ACHN (cell line): Measurements from ENCODE around the gene CEACAM6.
A peak's percentile ranks its signal among the peaks of the same experiment; 100 is the strongest.

Source experiments
- DNase-seq: peaks from one replicate; pipeline ENCODE4 v3.0.0-alpha.2; 2015
- in situ Hi-C: cut with HindIII; loops from 2 replicates; pipeline ENCODE4 v1.10.0; 2017; ENCODE audit warnings: low sequenced_read_pairs, low pct_ligation_motif_present, low pct_unique_long_range_greater_than_20kb

CEACAM6 gene

DNA sequence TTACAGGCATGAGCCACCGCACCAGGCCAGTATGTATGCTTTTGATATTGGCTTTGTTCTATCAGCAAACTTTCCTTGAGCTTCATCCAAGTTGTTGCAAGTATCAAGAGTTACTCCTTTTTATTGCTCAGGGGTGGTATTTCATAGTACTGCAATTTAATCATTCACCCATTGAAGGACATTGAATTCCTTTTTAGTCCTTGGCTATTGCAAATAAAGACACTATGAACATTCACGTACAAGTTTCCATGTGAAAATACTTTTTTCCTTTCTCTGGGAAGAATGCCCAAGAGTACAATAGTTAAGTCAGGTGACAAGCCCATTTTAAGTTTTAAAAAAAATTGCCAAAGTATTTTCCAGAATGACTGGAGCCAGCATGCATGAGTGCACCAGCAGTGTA, 61.4 kb downstream of the CEACAM6 start:
- no peak for DNase-seq
- in situ Hi-C loops: no loop called here

DNA sequence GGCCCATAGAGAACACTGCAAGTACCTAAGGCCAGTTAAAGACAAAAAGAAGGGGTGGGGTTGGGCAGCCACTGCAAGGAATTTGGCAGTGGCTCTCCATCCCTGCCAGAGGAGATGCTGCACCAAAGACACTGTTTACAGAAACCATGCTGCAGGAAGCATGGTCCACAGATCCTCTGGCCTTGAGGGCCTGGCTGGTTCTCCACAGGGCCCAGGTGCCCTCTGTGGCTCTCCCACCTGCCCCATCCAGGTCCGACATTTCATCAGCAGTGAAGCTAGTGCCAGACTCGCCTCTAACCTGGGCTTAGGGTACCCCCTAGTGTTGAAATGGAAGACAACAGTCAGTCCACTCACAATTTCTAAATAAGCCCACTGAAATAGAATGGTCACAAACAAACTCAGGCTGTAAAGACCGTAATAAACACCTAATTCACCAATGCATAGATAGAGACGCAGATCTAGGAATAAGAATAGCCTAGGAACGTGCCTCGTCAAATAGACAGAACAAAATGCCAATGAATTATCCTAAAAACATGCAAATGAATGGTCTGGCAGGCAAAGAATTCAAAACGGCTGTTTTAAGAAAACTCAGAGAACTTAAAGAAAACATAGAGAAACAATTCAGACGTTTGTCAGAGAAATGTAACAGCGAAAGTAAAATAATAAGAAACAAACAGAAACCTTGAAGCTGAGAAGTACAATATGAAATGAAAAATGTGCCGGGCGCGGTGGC, 65.8 kb downstream of the CEACAM6 start:
- peak; percentile 64 for DNase-seq
- in situ Hi-C loops: no loop called here
